ENCODE data around the gene RASSF3.

DNA sequence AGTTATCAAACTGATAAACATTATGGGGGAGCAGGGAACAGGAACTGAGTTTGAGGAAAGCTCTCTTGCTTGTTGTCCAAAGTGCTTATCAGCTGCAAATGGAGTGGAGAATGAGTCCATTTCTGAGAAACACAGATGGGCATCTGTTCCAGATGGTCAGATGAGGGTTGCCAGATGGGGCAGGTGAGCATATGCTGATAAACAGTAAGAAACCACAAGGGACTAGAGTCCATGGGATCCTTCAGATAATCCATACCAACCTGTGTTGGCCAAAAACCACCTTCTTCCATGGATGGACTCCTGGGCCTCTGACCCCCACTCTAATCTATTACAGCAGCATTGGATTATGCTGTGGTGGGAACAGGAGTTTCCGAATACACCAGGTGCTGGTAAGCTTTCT, 110.6 kb downstream of the RASSF3 start:
- no peak for TF ChIP-seq SP2 (CRISPR knock-in tag; IDR thresholded peaks at IDR 0.05)
- no peak for TF ChIP-seq ZNF589 (CRISPR knock-in tag; conservative IDR thresholded peaks at IDR 0.05)
- no peak for TF ChIP-seq KDM5B (CRISPR knock-in tag; IDR thresholded peaks at IDR 0.05; ENCODE audit: borderline replicate concordance)

All from HepG2 (cell line).